GM18517 (cell line): ENCODE data around the gene KIF5C.

Experiments
- ATAC-seq: cut with Tn5 transposase; IDR thresholded peaks from one replicate; pipeline ENCODE4 v1.9.1; 2021; ENCODE audit warnings: mild to moderate bottlenecking, moderate library complexity; ENCODE audit not compliant: unreplicated experiment

The KIF5C gene

DNA sequence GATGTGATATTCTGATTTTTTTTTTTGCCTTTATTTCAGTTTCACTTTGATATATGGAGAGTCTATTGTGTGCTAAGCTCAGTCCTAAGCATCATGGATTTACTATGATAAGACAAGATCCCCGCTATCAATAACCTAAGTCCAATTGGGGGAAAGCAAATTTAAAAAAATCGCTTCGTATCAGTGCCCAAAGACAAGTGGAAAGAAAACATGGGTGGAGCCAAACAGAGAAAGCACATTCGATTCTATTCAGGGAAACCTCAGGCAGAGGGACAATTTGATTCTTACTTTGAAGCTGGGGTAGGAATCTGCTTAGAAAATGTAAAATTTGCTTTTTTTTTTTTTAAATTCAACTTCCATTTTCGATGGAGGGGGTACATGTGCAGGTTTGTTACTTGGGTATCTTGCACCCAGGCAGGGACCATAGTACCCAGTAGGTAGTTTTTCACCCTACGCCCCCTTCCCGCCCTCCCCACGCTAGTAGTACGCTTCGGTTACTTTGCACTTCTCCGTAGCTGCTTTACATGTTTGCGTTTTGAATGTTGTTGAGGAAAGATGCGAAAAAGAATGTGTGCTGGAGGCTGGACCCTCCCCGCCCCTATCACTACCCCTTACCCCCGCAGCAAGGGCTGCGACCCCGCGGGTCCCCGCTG lies 12.4 kb downstream of the KIF5C start:
- no peak for ATAC-seq

DNA sequence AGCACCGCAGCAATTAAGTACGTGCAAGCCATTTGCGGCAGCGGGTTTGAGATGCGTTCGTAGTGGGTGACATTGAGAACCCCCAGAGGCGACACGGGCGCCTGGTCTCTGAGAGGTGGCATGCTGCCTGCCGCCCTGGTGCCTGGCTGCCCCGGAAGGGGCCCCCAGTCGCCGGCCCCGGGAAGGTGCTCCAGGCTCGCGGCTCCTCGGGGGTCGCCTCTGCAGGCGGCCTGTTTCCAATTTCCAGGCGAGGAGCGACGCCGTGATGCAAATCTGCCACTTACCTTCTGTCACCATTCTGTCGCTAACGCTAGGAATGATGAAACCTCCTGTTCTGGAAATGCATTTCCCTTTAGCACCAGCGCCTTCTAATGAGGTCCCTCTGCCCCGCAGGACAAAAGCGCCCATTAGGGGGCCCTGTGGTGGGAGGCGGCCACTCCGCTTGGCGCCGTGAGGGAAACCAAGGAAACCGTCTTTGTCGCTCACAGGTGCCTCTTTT lies 13.0 kb downstream of the KIF5C start:
- no peak for ATAC-seq

DNA sequence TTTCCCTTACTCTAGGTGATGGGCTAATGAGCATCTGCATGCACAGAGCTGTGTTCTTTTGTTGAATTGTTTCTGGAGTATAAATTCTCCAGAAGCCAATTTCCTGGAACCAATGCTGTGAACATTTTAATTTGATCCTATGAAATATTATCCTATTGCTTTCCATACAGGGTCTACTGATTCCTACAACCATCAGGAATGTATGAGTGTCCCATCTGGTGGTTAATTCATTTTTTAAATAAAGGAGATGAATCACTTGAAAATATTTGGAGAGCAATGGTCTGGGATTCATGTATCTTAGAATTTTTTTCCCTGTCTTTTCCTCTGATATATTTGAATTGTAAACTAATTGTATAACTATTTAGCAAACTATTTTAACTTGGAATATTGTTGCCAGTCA lies 14.0 kb downstream of the KIF5C start:
- ATAC-seq = no peak

- no peak for ATAC-seq
Measured at GRCh38 chr2:148893906-148894305, 18.9 kb downstream of the KIF5C start.

- no peak for ATAC-seq
Measured at GRCh38 chr2:148896136-148896535, 21.1 kb downstream of the KIF5C start.

DNA sequence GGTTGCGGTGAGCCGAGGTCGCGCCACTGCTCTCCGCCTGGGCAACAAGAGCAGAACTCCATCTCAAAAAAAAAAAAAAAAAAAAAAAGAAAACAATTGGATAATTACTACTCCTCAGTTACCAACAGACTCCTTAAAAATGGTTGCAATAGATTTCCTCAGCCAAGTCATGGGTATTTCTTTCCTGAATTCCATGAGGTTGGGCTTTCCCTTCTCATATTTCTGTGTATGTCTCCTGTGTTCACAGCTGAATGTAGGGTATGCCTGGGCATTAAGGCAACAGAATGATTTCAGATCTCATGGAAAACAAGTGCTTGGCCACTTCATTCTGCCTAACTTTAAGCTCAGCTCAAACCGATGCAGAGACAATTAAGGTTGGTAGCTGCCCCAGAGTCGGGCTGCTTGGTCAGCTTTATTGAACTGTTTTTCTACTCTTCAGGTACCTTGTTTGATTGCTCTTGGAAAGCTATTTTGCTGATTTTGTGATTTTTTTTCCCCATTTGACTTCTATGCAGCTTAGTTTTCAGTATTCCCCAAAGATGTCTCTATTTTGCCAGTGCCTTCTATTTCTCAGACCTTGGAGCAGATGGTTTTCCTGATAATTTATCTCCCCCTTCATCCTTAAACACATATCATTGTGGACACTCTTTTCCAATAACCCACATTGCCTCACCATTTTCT lies 24.8 kb downstream of the KIF5C start:
- no peak for ATAC-seq

- no peak for ATAC-seq
Measured at GRCh38 chr2:148900350-148900837, 25.4 kb downstream of the KIF5C start.

- ATAC-seq = no peak
Measured at GRCh38 chr2:148901142-148901541, 26.1 kb downstream of the KIF5C start.

DNA sequence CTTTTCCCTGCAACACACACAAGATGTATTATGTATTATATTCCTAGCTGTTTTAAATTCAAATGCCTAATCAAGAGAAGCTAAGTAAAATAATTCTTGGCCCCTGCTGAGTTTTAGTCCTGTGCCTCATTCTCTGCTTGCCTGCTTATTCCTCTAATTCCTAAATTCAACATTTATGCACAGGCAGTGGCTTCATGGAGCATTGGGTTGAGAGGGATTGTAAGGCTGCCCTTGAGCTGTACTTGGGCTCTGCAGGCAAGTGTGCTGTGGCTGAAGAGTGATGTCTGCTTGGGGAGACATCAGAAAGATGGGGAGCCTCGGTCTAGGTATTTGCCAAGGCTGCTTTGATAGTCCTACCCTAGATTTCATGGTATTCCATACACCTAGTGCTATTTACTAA lies 27.8 kb downstream of the KIF5C start:
- ATAC-seq = no peak

- ATAC-seq = no peak
Measured at GRCh38 chr2:148903294-148903693, 28.3 kb downstream of the KIF5C start.

GRCh38 chr2:148903979-148904378 lies 29.0 kb downstream of the KIF5C start:
- no peak for ATAC-seq

- no peak for ATAC-seq
Measured at GRCh38 chr2:148906124-148906523, 31.1 kb downstream of the KIF5C start.

DNA sequence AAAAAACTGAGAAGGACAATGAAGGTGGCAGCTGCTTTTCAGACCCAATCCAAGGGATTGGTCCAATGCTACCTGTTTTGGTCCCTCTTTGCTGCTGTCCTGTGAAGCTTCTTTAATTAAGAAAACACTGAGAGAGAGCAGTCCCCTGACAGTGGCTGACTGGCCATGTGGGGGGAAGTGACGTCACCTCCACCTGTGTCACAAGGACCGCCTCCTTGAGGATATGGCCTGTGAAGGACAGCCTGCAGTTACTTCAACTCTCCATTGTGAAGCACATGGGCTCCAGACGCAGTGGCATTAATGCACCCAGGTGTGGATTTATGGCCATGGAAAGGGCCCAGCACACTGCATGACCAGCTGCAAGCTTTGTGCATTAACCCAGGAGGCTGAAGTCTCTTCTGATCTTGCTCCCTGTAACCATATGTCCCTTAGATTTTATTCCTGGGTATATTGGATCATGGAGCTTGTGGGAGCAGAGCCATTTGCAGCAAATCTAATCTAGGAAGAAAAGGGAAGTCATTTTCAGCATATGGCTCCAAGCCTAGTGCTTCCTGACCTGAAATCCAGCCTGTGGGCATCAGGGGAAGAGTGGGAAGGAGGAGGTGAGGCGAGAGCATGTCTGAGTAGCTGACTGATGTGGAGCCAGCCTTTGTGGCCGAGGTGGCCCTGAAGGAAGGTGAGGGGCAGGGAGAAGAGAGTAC lies 32.2 kb downstream of the KIF5C start:
- ATAC-seq = no peak

DNA sequence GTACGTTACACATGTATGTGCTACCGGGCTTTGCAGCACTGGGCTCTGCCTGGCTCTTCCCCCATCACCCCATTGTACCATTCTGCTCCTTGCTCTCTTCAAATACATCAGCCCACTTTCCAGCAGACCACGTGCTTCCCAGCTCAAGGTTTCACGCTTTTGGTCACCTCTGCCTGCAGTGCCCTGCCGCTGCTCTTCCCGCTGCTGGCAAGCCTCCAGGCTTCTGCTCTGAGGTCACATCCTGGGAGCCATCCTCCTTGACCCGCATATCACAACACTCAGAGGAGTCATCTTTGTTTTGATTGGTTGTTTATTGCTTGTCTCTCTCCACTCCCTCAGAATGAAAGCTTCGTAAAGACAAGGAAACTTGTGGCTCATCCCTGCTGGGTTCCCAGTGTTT lies 34.1 kb downstream of the KIF5C start:
- no peak for ATAC-seq

DNA sequence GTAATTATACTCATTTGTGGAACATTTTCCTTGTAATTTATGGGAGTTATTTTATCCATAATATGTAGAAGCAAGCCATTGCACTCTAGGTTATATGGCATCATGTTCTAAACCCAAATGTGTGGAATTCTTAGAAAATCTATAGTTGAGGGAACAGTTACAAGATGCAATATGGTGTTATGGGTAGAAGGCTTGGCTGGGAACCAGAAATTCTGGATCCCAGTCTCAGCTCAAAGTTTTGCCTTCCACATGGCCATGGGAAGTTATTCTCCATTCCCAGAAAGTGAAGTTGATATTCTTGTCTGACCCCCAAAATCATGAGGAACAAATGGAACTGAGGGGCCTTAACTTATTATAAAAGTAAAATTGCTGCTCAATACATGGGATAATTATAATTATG lies 38.0 kb downstream of the KIF5C start:
- ATAC-seq = no peak

GRCh38 chr2:148913492-148913891 lies 38.5 kb downstream of the KIF5C start:
- no peak for ATAC-seq

DNA sequence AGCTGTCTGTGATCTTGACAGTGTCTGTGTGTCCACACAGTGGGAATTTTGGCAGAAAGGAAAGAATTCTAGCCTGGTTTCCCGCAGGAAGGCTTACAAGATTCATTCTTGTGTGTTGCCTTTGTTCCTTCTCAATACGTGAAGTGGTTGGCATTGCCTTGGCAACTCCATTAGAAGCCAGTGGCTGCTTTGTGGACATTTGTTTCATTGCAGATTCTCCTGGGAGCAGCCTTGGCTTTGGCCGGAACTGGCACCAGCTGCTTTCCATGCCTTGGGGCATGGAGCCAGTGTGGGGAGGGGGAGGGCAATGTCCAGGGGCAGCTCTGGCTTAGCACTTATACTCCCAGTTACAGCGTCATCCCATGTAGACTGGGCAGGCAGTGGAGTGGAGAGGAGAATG lies 39.4 kb downstream of the KIF5C start:
- no peak for ATAC-seq

DNA sequence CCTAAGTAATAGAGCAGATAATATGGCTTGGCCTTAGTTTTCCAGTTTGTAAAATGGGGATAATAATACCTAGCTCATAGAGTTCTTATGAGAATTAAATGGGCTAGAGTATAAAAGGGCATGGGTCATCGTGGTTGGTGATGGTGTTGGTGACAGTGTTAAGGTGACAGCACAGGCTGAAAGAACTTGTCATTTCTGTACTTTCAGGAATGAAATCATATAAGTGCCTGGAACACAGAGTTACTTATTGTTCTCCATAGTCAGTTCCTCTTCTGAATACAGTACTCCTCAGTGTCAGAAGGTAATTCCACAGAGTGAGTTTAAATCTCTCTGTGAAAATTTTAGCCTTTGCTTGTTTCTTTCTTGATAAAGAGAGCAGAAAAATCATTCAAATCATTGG lies 42.4 kb downstream of the KIF5C start:
- no peak for ATAC-seq

GRCh38 chr2:148918554-148918953 lies 43.5 kb downstream of the KIF5C start:
- ATAC-seq = no peak

DNA sequence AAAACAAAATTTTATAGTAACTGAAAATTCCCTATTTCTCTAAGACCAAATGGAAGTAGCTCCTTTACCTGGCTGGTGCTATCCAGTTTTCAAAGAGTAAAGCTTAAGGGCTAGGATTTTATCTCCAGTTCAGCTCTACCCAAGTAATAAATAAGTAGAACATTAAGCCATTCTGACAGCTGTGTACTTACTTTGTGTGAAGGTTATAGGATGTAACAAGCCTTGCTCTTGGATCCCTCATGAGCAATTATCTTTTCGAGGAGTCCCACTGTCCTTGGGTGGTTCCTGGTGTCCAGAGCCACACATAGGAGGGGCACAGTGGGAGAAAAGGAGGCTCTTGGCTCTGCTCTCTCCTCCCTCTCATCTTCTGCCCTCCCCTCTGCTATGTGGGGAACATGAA lies 45.5 kb downstream of the KIF5C start:
- no peak for ATAC-seq

DNA sequence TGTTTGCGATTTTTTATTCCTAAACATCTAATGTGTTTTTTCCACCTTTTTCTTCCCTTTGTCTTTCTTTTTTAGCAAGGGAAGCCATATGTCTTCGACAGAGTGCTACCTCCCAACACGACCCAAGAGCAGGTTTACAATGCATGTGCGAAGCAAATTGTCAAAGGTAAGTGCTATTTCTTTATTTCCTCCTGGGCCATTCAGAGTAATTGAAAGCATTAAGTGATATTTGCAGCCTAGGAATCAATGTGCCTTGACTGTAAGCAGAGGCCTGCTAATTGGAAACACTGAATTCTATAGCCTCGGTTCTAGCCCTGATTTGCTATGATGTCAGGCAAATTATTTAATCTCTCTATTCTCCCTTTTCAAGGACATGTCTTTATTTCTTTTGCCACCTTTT lies 47.0 kb downstream of the KIF5C start:
- ATAC-seq = no peak
